ENCODE data around the gene GNG11. TPM values are rescaled to one million over a fixed set of nuclear protein-coding genes. Genes with fewer than 3 reads are reported as not detected.

The GNG11 gene
- polyA plus RNA-seq, 1 donor (not counting 4 experiments of a cell fraction or from before 2014, with no cell fraction given), result 1.0 TPM

- no peaks in the 10 kb centered on the region for H3K9me3 ChIP-seq (ENCODE audit: control insufficient read depth, low read depth, low read length)
- no peak overlapping the region for H3K9ac ChIP-seq (ENCODE audit: control insufficient read depth, extremely low read depth, insufficient read depth, low read length)
- H3K4me1 ChIP-seq (ENCODE audit: control insufficient read depth, extremely low read depth, insufficient read depth, low read length), result no peaks in the 10 kb centered on the region
- no peaks in the 10 kb centered on the region for H3K36me3 ChIP-seq (ENCODE audit: control insufficient read depth in 2 of 2, extremely low read depth in 1 of 2, insufficient read depth in 2 of 2, low read length in 2 of 2)
- H3K79me2 ChIP-seq (ENCODE audit: control insufficient read depth, insufficient read depth, low read length), result no peaks in the 10 kb centered on the region
- no peak overlapping the region for H3K4me2 ChIP-seq (ENCODE audit: control insufficient read depth, extremely low read depth, insufficient read depth, low read depth, low read length)
- H3K9me1 ChIP-seq (ENCODE audit: control insufficient read depth, extremely low read depth, insufficient read depth, low read length), result no peaks in the 10 kb centered on the region
- H4K20me1 ChIP-seq (ENCODE audit: control insufficient read depth, extremely low read depth, insufficient read depth, low read length), result no peaks in the 10 kb centered on the region
- FAIRE-seq, result no peak
- dilution Hi-C loops (cut with MboI; ENCODE audit: extremely low pct_ligation_motif_present, low sequenced_read_pairs), result no loop called here
- no peak overlapping the region for H3K4me3 ChIP-seq (ENCODE audit: control insufficient read depth in 2 of 3, extremely low read depth in 1 of 3, insufficient read depth in 2 of 3, low read depth in 1 of 3, low read length in 3 of 3)
- DNase-seq (ENCODE audit: low read depth, low spot score), result no peak
- no peak overlapping the region for H2AFZ ChIP-seq (ENCODE audit: control insufficient read depth, low read length)
- H3K27ac ChIP-seq (ENCODE audit: control insufficient read depth, insufficient read depth, low read length), result no peak overlapping the region
- TF ChIP-seq EZH2 (IDR thresholded peaks at IDR 0.05; ENCODE audit: low read length), result no peak
- TF ChIP-seq, protein P1, sequence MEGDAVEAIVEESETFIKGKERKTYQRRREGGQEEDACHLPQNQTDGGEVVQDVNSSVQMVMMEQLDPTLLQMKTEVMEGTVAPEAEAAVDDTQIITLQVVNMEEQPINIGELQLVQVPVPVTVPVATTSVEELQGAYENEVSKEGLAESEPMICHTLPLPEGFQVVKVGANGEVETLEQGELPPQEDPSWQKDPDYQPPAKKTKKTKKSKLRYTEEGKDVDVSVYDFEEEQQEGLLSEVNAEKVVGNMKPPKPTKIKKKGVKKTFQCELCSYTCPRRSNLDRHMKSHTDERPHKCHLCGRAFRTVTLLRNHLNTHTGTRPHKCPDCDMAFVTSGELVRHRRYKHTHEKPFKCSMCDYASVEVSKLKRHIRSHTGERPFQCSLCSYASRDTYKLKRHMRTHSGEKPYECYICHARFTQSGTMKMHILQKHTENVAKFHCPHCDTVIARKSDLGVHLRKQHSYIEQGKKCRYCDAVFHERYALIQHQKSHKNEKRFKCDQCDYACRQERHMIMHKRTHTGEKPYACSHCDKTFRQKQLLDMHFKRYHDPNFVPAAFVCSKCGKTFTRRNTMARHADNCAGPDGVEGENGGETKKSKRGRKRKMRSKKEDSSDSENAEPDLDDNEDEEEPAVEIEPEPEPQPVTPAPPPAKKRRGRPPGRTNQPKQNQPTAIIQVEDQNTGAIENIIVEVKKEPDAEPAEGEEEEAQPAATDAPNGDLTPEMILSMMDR (optimal IDR thresholded peaks at IDR 0.05 in 1 of 3, IDR thresholded peaks at IDR 0.05 in 1 of 3, conservative IDR thresholded peaks at IDR 0.05 in 1 of 3; ENCODE audit: extremely low read depth in 1 of 3, insufficient read depth in 2 of 3, low read length in 3 of 3), result no peak
- no peaks in the 10 kb centered on the region for H3K27me3 ChIP-seq (ENCODE audit: control insufficient read depth, extremely low read depth, insufficient read depth, low read length)
These were observed 896 bp upstream of the GNG11 start for GRCh38 chr7:93920496-93921182.

- H3K27me3 ChIP-seq (ENCODE audit: control insufficient read depth, extremely low read depth, insufficient read depth, low read length), result no peaks in the 10 kb centered on the region
- H3K4me1 ChIP-seq (ENCODE audit: control insufficient read depth, extremely low read depth, insufficient read depth, low read length), result no peaks in the 10 kb centered on the region
- H3K79me2 ChIP-seq (ENCODE audit: control insufficient read depth, insufficient read depth, low read length), result no peaks in the 10 kb centered on the region
- peak overlapping the region; percentile 92 for H3K4me2 ChIP-seq (ENCODE audit: control insufficient read depth, extremely low read depth, insufficient read depth, low read depth, low read length)
- H3K27ac ChIP-seq (ENCODE audit: control insufficient read depth, insufficient read depth, low read length), result no peak overlapping the region
- no peak for TF ChIP-seq EZH2 (IDR thresholded peaks at IDR 0.05; ENCODE audit: low read length)
- TF ChIP-seq, protein P1 (optimal IDR thresholded peaks at IDR 0.05 in 1 of 3, IDR thresholded peaks at IDR 0.05 in 1 of 3, conservative IDR thresholded peaks at IDR 0.05 in 1 of 3; ENCODE audit: extremely low read depth in 1 of 3, insufficient read depth in 2 of 3, low read length in 3 of 3), result no peak
- H3K9me3 ChIP-seq (ENCODE audit: control insufficient read depth, low read depth, low read length), result no peaks in the 10 kb centered on the region
- H3K36me3 ChIP-seq (ENCODE audit: control insufficient read depth in 2 of 2, extremely low read depth in 1 of 2, insufficient read depth in 2 of 2, low read length in 2 of 2), result no peaks in the 10 kb centered on the region
- dilution Hi-C loops (cut with MboI; ENCODE audit: extremely low pct_ligation_motif_present, low sequenced_read_pairs), result no loop called here
- H3K4me3 ChIP-seq (ENCODE audit: control insufficient read depth in 2 of 3, extremely low read depth in 1 of 3, insufficient read depth in 2 of 3, low read depth in 1 of 3, low read length in 3 of 3), result peak overlapping the region in 1 of 3 experiments; percentile 78
- no peak overlapping the region for H2AFZ ChIP-seq (ENCODE audit: control insufficient read depth, low read length)
- no peaks in the 10 kb centered on the region for H3K9me1 ChIP-seq (ENCODE audit: control insufficient read depth, extremely low read depth, insufficient read depth, low read length)
- H4K20me1 ChIP-seq (ENCODE audit: control insufficient read depth, extremely low read depth, insufficient read depth, low read length), result no peaks in the 10 kb centered on the region
- DNase-seq (ENCODE audit: low read depth, low spot score) (no peak), FAIRE-seq (no peak)
- peak overlapping the region; percentile 57 for H3K9ac ChIP-seq (ENCODE audit: control insufficient read depth, extremely low read depth, insufficient read depth, low read length)
These were observed 349 bp upstream of the GNG11 start for GRCh38 chr7:93921186-93921585.

Data from keratinocyte (primary cell).